Trophoblast cell (in vitro differentiated cells and primary cell): ENCODE results near the gene KCND2.

Source experiments
- DNase-seq, 2 donors: peaks; one replicate each; pipeline ENCODE4 v3.0.0-alpha.2; 2016
- H2AFZ ChIP-seq: 2 replicates; pipeline ENCODE4 v1.6.1; 2013; ENCODE audit warnings: low read length, moderate library complexity, mild to moderate bottlenecking; ENCODE audit not compliant: insufficient read depth, poor library complexity
- H2AK5ac ChIP-seq: 2 replicates; pipeline ENCODE4 v1.6.1; 2013; ENCODE audit warnings: mild to moderate bottlenecking, low read length
- H2BK120ac ChIP-seq: 2 replicates; pipeline ENCODE4 v1.6.1; 2013; ENCODE audit warnings: low read length, mild to moderate bottlenecking, moderate library complexity; ENCODE audit not compliant: insufficient read depth, poor library complexity
- H2BK12ac ChIP-seq: 2 replicates; pipeline ENCODE4 v1.6.1; 2013; ENCODE audit warnings: mild to moderate bottlenecking, low read length, moderate library complexity
- H2BK5ac ChIP-seq: 2 replicates; pipeline ENCODE4 v1.6.1; 2013; ENCODE audit warnings: low read length, low read depth, moderate library complexity, mild to moderate bottlenecking; ENCODE audit not compliant: poor library complexity
- H3K14ac ChIP-seq: 2 replicates; pipeline ENCODE4 v1.6.1; 2013; ENCODE audit warnings: mild to moderate bottlenecking, low read length
- H3K18ac ChIP-seq: 2 replicates; pipeline ENCODE4 v1.6.1; 2013; ENCODE audit warnings: mild to moderate bottlenecking, low read length
- H3K23ac ChIP-seq: 2 replicates; pipeline ENCODE4 v1.6.1; 2013; ENCODE audit warnings: low read length
- H3K27ac ChIP-seq: 2 replicates; pipeline ENCODE4 v1.5.1; 2013; ENCODE audit warnings: low read depth, mild to moderate bottlenecking, inconsistent platforms, low read length, moderate library complexity
- H3K27me3 ChIP-seq: 2 replicates; pipeline ENCODE4 v1.6.1; 2013; ENCODE audit warnings: inconsistent platforms, mild to moderate bottlenecking, low read length, moderate library complexity; ENCODE audit not compliant: insufficient read depth
- H3K36me3 ChIP-seq, 2 experiments: 1 replicate in 1 of 2; 2 replicates in 1 of 2; pipeline ENCODE4 v1.6.1; 2013; ENCODE audit warnings: low read length in 2 of 2, mild to moderate bottlenecking in 2 of 2, moderate library complexity in 1 of 2; ENCODE audit not compliant: insufficient read depth in 2 of 2, control insufficient read depth in 1 of 2
- H3K4ac ChIP-seq: 2 replicates; pipeline ENCODE4 v1.6.1; 2013; ENCODE audit warnings: low read depth, mild to moderate bottlenecking, low read length, moderate library complexity
- H3K4me1 ChIP-seq, 2 experiments: 1 replicate in 1 of 2; 2 replicates in 1 of 2; pipeline ENCODE4 v1.6.1; 2013; ENCODE audit warnings: low read length in 2 of 2, mild to moderate bottlenecking in 2 of 2, moderate library complexity in 1 of 2; ENCODE audit not compliant: insufficient read depth in 2 of 2, control insufficient read depth in 1 of 2
- H3K4me2 ChIP-seq: 2 replicates; pipeline ENCODE4 v1.6.1; 2013; ENCODE audit warnings: inconsistent platforms, mild to moderate bottlenecking, low read length, moderate library complexity
- H3K4me3 ChIP-seq: 2 replicates; pipeline ENCODE4 v1.5.1; 2013; ENCODE audit warnings: mild to moderate bottlenecking, low read depth, low read length, inconsistent platforms
- H3K79me1 ChIP-seq: one replicate; pipeline ENCODE4 v1.6.1; 2013; ENCODE audit warnings: low read length
- H3K79me2 ChIP-seq: 2 replicates; pipeline ENCODE4 v1.6.1; 2013; ENCODE audit warnings: low read length, mild to moderate bottlenecking; ENCODE audit not compliant: control insufficient read depth, insufficient read depth, poor library complexity
- H3K9ac ChIP-seq: 2 replicates; pipeline ENCODE4 v1.6.1; 2013; ENCODE audit warnings: mild to moderate bottlenecking, low read length
- H3K9me3 ChIP-seq: 2 replicates; pipeline ENCODE4 v1.6.1; 2013; ENCODE audit warnings: low read depth, mild to moderate bottlenecking, control low read depth, inconsistent platforms, low read length; ENCODE audit not compliant: insufficient read depth
- H4K12ac ChIP-seq: 2 replicates; pipeline ENCODE4 v1.6.1; 2013; ENCODE audit warnings: low read depth, mild to moderate bottlenecking, low read length, moderate library complexity
- H4K8ac ChIP-seq: 2 replicates; pipeline ENCODE4 v1.6.1; 2013; ENCODE audit warnings: low read depth, mild to moderate bottlenecking, low read length, moderate library complexity
- H4K91ac ChIP-seq: one replicate; pipeline ENCODE4 v1.6.1; 2013; ENCODE audit warnings: low read depth, mild to moderate bottlenecking, low read length, moderate library complexity
- WGBS: extraction: QIAGEN DNeasy Blood & Tissue Kit; methylation state at CpG from one replicate; pipeline ENCODE4 v1.1.7; 2013; ENCODE audit warnings: missing lambda C conversion rate; ENCODE audit not compliant: insufficient read length, insufficient coverage; ENCODE audit errors: extremely low coverage; 5-methylcytosine and 5-hydroxymethylcytosine counted together

KCND2 gene

GRCh38 chr7:120600607-120601006 is 327.6 kb downstream of the KCND2 start:
- no peak for DNase-seq
- no peak overlapping the region for H3K4me3 ChIP-seq
- H3K9ac ChIP-seq: no peak overlapping the region
- H3K4me2 ChIP-seq: no peak overlapping the region
- H3K23ac ChIP-seq: no peak overlapping the region
- no peak overlapping the region for H2AK5ac ChIP-seq
- no peaks in the 10 kb centered on the region for H3K4me1 ChIP-seq
- H2BK12ac ChIP-seq: no peak overlapping the region
- H3K79me1 ChIP-seq: no peaks in the 10 kb centered on the region
- H3K18ac ChIP-seq: no peak overlapping the region
- no peak overlapping the region for H3K14ac ChIP-seq
- no CpG with 5 or more reads among the region's 1 CpG for WGBS
- no peak overlapping the region for H3K4ac ChIP-seq
- no peak overlapping the region for H4K12ac ChIP-seq
- no peaks in the 10 kb centered on the region for H3K9me3 ChIP-seq
- H4K91ac ChIP-seq: no peak overlapping the region
- H2BK120ac ChIP-seq: no peak overlapping the region
- no peak overlapping the region for H2AFZ ChIP-seq
- no peaks in the 10 kb centered on the region for H3K79me2 ChIP-seq
- H2BK5ac ChIP-seq: no peak overlapping the region
- H3K27me3 ChIP-seq: no peaks in the 10 kb centered on the region
- no peak overlapping the region for H4K8ac ChIP-seq
- H3K36me3 ChIP-seq: no peaks in the 10 kb centered on the region
- H3K27ac ChIP-seq: no peak overlapping the region

GRCh38 chr7:120603366-120603765 is 330.4 kb downstream of the KCND2 start:
- Histone ChIP-seq H3K4me1 (no peaks in the 10 kb centered on the region), H2BK120ac (no peak overlapping the region), H3K4ac (no peak overlapping the region), H3K79me1 (no peaks in the 10 kb centered on the region), H3K18ac (no peak overlapping the region), H3K27me3 (no peaks in the 10 kb centered on the region), H4K12ac (no peak overlapping the region), H3K9me3 (no peaks in the 10 kb centered on the region), H3K79me2 (no peaks in the 10 kb centered on the region), H4K8ac (no peak overlapping the region), H3K23ac (no peak overlapping the region), H3K4me2 (no peak overlapping the region), H2AFZ (no peak overlapping the region), H3K27ac (no peak overlapping the region), H2BK5ac (no peak overlapping the region), H3K14ac (no peak overlapping the region), H2BK12ac (no peak overlapping the region), H3K4me3 (no peak overlapping the region), H2AK5ac (no peak overlapping the region), H3K36me3 (no peaks in the 10 kb centered on the region), H3K9ac (no peak overlapping the region), H4K91ac (no peak overlapping the region)
- DNase-seq: no peak

GRCh38 chr7:120609136-120609753 is 336.3 kb downstream of the KCND2 start:
- Histone ChIP-seq H3K79me2 (no peaks in the 10 kb centered on the region), H3K4me1 (no peaks in the 10 kb centered on the region), H3K23ac (no peak overlapping the region), H3K9me3 (no peaks in the 10 kb centered on the region), H3K4me3 (no peak overlapping the region), H2AK5ac (no peak overlapping the region), H2AFZ (no peak overlapping the region), H4K12ac (no peak overlapping the region), H3K36me3 (no peaks in the 10 kb centered on the region), H2BK5ac (no peak overlapping the region), H3K4ac (no peak overlapping the region), H2BK12ac (no peak overlapping the region), H3K9ac (no peak overlapping the region), H3K4me2 (no peak overlapping the region), H3K27me3 (no peaks in the 10 kb centered on the region), H3K79me1 (no peaks in the 10 kb centered on the region), H3K18ac (no peak overlapping the region), H4K8ac (no peak overlapping the region), H2BK120ac (no peak overlapping the region), H4K91ac (no peak overlapping the region), H3K27ac (no peak overlapping the region), H3K14ac (no peak overlapping the region)
- DNase-seq: no peak
- WGBS: no CpG with 5 or more reads among the region's 7 CpGs

GRCh38 chr7:120611975-120612374 is 339.0 kb downstream of the KCND2 start:
- Histone ChIP-seq H3K36me3 (no peaks in the 10 kb centered on the region), H4K12ac (no peak overlapping the region), H3K18ac (no peak overlapping the region), H2BK12ac (no peak overlapping the region), H3K4me3 (no peak overlapping the region), H3K14ac (no peak overlapping the region), H3K4me1 (no peaks in the 10 kb centered on the region), H4K91ac (no peak overlapping the region), H2BK5ac (no peak overlapping the region), H2AK5ac (no peak overlapping the region), H3K79me2 (no peaks in the 10 kb centered on the region), H3K27ac (no peak overlapping the region), H3K9ac (no peak overlapping the region), H3K27me3 (no peaks in the 10 kb centered on the region), H3K4me2 (no peak overlapping the region), H3K79me1 (no peaks in the 10 kb centered on the region), H2AFZ (no peak overlapping the region), H4K8ac (no peak overlapping the region), H2BK120ac (no peak overlapping the region), H3K9me3 (no peaks in the 10 kb centered on the region), H3K4ac (no peak overlapping the region), H3K23ac (no peak overlapping the region)
- no peak for DNase-seq
- no CpG with 5 or more reads among the region's 1 CpG for WGBS
